Islet precursor cell (in vitro differentiated cells): ENCODE data around the gene MED29.

Source experiments
- DNase-seq: peaks from one replicate; pipeline ENCODE4 v3.0.0-alpha.2; 2018

Gene MED29

GRCh38 chr19:39390751-39391437, at the start of gene MED29, which contains the start of gene PAF1:
Gene MED29, plus strand, starts transcription at chr19:39391378. Its CDS starts 45 bp downstream, at chr19:39391423.
Gene PAF1, minus strand, starts transcription at chr19:39391106. Its CDS starts 242 bp downstream, at chr19:39390864.
- peak; percentile 99 for DNase-seq

GRCh38 chr19:39341719-39342604, 49.2 kb upstream of the MED29 start, which contains the start of gene SAMD4B:
Gene SAMD4B, plus strand, starts transcription at chr19:39342421. Its CDS starts 14,473 bp downstream, at chr19:39356894.
- peak; percentile 100 for DNase-seq

GRCh38 chr19:39342647-39343305, 48.4 kb upstream of the MED29 start:
- no peak for DNase-seq

- no peak for DNase-seq
Observed at GRCh38 chr19:39345956-39346355, 45.2 kb upstream of the MED29 start.

- no peak for DNase-seq
Observed at GRCh38 chr19:39347332-39348164, 43.6 kb upstream of the MED29 start.

- no peak for DNase-seq
Observed at GRCh38 chr19:39349326-39349725, 41.9 kb upstream of the MED29 start.

GRCh38 chr19:39350156-39350555, 41.0 kb upstream of the MED29 start:
- DNase-seq = no peak

GRCh38 chr19:39351537-39352064, 39.6 kb upstream of the MED29 start:
- no peak for DNase-seq

- DNase-seq = no peak
Observed at GRCh38 chr19:39352381-39353255, 38.6 kb upstream of the MED29 start.

GRCh38 chr19:39355253-39355652, 35.9 kb upstream of the MED29 start:
- DNase-seq = no peak

GRCh38 chr19:39356073-39356472, 35.1 kb upstream of the MED29 start:
- no peak for DNase-seq

- no peak for DNase-seq
Observed at GRCh38 chr19:39356647-39357046, 34.5 kb upstream of the MED29 start.

GRCh38 chr19:39359026-39359425, 32.2 kb upstream of the MED29 start:
- DNase-seq = no peak

- DNase-seq = no peak
Observed at GRCh38 chr19:39360599-39360998, 30.6 kb upstream of the MED29 start.

- peak; percentile 69 for DNase-seq
Observed at GRCh38 chr19:39362682-39363657, 28.2 kb upstream of the MED29 start.

GRCh38 chr19:39363901-39364457, 27.2 kb upstream of the MED29 start:
- DNase-seq = no peak

- no peak for DNase-seq
Observed at GRCh38 chr19:39365531-39365930, 25.6 kb upstream of the MED29 start.

GRCh38 chr19:39369200-39369599, 22.0 kb upstream of the MED29 start:
- no peak for DNase-seq

GRCh38 chr19:39370735-39371134, 20.4 kb upstream of the MED29 start:
- DNase-seq = no peak
